GM19324 (cell line): ENCODE results near the gene ITPR1.

ENCODE experiments used
- ATAC-seq: cut with Tn5 transposase; IDR thresholded peaks from one replicate; pipeline ENCODE4 v1.9.1; 2021; ENCODE audit warnings: mild to moderate bottlenecking, moderate library complexity; ENCODE audit not compliant: unreplicated experiment, low FRiP score

ITPR1 gene

DNA sequence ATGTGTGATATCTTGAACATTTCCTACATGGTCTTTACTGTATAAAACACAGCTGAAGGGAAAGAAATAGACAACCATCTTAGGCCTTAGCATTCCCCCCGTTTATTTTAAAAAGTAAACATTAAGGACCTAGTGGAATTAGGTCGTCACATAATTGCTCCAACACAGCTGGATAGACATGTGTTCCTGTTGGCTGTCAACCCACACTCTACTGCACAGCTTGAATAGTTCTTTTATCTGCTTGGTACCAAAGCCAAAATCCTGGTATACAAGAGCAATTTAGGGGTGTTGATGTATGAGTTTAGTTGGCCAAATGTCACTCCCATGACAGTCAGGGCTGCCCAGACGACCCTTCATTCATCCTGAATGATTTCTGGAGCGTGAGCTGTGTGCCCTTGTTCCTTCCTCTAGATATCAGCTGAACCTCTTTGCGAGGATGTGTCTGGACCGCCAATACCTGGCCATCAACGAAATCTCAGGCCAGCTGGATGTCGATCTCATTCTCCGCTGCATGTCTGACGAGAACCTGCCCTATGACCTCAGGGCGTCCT, 179.7 kb downstream of the ITPR1 start:
- ATAC-seq: no peak

GRCh38 chr3:4674216-4674615, 181.1 kb downstream of the ITPR1 start:
- no peak for ATAC-seq

- no peak for ATAC-seq
Measured at GRCh38 chr3:4675704-4676103, 182.6 kb downstream of the ITPR1 start.

DNA sequence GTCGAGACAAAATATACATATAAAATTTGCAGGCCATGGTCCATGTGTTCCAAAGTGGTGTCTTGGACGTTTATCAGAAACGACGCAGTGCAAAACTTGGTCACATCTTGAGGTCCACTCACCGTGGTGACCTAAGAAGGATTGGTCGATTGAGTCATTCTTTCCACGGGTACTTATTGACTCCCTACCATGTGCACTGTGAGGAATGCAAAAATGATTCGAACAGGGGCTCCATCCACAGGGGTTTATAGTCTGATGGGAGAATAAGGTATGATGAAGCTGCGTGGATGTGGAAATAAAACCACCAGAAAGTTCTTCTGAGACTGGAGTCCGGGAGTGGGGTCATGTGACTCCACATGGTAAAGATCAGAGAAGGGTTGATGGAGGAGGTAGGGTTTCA, 185.2 kb downstream of the ITPR1 start:
- ATAC-seq: no peak

- no peak for ATAC-seq
Measured at GRCh38 chr3:4680227-4680691, 187.1 kb downstream of the ITPR1 start.

GRCh38 chr3:4680871-4681300, 187.7 kb downstream of the ITPR1 start:
- ATAC-seq: no peak

DNA sequence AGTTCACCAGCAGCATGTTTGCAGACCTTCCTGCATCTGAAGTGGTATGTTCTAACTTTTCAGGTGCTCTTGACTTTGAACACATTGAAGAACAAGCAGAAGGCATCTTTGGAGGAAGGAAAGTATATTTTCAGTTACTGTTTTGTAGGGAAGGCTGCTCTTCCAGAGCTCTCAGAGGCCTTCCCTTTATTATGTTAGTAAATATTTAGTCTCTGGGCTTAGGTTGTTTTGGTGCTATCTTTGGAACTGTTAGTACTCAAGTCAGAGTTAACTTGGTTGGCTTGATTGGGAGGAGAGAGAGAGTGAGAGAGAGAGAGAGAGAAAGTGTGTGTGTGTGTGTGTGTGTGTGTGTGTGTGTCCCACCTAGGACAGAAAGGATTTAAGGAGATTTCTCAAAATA, 188.2 kb downstream of the ITPR1 start:
- no peak for ATAC-seq

DNA sequence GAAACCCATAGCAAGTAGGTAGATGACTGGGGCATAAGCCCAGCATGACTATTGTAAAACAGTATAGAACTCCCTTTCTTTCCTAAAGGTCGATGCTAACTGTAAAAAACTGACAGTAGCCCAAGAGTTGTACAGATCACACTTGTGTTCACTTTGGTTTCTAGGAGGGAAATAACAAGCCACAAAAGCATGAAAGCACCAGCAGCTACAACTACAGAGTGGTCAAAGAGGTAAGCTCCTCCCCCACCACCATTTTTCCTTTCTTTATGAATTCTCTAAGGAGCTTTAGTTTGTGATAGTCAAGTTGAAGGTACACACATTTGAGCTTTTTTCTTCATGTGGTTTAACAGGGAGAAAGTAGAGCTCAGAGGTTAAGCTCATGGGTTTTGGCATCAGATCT, 191.0 kb downstream of the ITPR1 start:
- ATAC-seq: no peak

- ATAC-seq: no peak
Measured at GRCh38 chr3:4684976-4685375, 191.8 kb downstream of the ITPR1 start.

GRCh38 chr3:4685673-4686345, 192.7 kb downstream of the ITPR1 start:
- ATAC-seq: no peak

DNA sequence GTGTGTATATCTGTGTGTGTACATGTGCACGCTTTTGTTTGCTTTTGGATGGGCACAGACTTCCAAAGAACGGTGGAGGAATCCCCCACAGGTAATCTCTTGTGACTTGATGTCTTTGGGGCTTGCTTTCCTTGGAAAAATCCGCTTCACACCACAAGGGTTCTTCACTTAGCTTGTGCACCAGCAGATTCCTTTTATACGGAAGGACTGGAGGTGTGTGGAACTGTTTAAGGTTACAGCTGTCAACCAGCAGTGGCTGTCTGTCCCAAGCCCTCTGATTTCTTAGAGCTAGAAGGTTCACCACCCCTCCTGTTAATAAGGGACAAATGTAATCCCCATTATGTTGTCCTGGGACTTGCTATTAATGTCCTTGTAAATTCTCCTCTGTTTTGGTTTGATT, 193.5 kb downstream of the ITPR1 start:
- no peak for ATAC-seq

DNA sequence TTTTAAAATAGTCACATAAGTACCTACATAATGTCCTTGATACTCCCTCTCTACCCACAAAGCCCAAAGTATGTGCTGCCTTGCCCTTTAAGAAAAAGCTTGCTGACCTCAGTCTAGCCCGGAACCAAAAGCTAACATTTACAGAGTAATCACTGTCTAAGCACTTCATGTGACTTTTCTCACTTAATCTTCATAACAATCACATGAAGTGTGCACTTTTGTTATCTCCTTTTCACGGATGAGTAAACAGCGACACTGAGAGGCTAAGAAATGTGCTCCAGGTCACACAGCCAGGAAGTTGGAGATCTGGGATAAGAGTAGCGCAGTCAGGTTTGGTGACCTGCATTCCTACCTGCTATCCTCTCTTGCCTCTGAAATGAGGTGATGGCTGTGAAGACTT, 194.0 kb downstream of the ITPR1 start:
- no peak for ATAC-seq

DNA sequence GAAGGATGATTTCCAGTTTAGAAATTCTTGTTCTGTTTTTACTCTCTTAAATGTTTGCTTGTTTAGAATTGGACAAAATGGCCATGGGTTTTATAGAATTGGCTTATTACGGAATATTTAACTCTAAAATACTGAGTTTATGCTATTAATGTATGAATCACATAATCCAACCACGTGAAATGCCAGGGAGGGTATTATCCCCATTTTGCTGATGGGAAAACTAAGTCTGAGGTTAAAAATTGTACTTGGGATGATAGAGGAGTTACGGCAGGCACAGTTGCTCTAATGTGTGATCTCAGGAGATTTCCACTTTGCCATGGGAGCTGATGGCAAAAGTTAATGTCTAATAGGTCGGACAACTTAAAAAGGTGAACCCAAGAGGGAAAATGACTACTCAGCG, 194.4 kb downstream of the ITPR1 start:
- ATAC-seq: no peak

DNA sequence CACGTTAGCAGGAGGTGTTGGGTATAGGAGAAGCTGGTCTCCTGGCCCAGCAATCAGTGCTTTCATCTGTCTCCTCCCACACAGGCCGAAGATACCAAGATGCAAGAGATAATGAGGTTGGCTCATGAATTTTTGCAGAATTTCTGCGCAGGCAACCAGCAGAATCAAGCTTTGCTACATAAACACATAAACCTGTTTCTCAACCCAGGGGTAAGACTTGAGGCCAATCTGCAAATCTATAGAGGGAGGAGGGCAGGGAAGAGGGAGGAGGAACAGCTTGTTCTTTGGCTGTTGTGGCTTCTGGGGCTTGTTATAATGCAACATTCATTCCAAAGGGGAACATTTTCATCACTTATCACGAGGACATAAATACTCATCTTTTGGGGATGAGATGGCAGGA, 195.3 kb downstream of the ITPR1 start:
- no peak for ATAC-seq

DNA sequence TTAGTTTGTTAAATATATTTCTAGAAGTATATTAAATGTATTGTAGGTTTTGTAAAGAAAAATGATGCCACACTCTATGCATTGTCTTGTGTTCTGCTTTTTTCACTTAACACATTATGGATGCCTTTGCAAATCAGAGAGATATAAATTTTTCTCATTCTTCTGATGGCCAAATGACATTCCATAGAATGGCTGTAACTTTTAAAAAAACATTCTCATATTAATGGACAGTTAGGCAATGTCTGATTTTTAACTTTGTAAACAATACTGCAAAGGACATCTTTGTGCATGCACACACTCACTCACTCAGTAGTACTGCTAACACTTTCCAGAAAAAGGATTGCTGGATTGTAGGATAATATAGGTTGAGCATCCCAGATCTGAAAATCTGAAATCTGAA, 195.9 kb downstream of the ITPR1 start:
- ATAC-seq: no peak

- no peak for ATAC-seq
Measured at GRCh38 chr3:4690277-4690676, 197.1 kb downstream of the ITPR1 start.

GRCh38 chr3:4693620-4694019, 200.5 kb downstream of the ITPR1 start:
- peak; percentile 83 for ATAC-seq

DNA sequence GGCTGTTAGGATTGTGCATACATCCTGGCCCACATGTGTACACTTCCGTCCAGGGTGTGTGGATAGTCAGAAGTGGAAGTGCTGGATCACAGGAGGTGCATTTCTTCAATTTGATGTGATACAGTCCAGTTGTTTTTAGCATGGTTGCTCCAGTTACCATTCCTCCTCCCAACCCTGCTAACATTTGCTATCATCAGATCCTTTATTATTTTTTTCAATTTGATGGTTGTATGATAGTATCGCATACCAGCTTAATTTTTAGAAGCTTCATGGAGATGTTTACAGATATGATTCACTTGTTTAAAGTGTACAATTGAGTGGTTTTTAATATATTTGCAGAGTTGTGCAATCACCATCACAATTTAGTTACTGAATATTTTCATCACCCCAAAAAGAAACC, 202.7 kb downstream of the ITPR1 start:
- ATAC-seq: no peak

DNA sequence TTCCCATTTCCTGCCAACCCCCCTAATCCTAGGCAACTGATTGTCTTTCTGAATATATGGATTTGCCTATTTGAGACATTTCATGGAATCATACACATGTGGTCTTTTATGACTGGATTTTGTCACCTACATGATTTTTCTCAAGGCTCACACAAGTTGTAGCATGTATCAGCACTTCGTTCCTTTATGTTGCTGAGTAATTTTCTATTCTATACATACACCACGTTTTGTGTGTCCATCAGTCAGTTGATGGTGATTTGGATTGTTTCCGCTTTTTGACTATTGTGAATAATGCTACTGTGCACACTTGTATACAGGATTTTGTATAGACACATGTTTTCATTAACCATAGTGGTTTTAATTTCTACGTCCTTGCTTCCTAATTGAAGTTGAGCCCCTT, 203.1 kb downstream of the ITPR1 start:
- no peak for ATAC-seq

DNA sequence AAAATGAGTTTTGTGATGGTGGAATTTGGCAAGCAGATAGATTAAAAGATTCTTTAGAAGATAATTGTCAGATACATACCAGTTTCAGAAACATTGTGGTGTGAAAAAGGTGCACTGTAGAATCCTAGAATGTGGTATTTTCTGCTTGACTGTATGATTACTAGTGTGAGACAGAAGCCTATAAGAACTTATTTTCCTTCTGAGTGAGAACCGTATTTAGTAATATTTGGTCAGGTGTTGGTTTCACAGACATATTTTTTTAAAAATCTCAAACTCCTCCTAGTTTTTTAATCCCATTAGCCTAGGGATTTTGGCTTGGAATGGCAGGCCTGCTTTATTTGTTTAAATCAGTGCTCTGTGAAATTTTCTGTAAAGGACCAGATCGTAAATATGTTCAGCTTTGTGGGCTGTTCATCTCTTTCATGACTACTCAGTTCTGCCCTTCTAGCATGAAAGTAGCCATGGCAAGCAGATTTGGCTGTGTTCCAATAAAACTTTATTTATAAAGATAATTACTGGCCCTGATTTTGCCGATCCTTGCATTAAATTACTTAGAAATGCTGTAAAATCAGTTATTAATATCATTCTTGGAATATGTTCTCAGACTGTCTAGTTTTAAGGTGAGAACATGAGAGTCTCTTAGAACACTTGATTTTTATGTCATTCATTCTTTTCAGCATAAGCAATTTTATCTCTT, 205.1 kb downstream of the ITPR1 start:
- ATAC-seq: no peak

DNA sequence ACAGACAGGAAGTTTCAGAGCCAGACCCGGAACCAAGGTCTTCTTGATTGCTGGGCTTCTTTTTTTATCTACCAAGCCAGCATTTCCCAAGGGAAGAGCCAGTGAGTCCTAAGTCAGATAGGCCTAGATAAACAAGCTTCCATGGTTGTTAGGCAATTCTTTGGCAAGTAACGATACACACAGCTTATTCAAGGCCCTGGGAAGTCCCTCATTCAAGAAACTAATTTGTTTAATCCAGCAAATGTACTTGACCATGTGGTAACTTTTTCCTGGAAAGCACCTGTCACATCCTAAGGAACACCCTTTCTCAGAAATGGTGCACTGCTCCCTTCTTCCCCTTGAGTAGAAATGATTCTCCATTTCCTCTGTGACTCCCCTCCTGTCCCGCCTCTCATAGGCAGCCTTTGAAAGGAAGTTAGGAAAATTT, 209.9 kb downstream of the ITPR1 start:
- ATAC-seq: no peak

GRCh38 chr3:4704552-4704951, 211.4 kb downstream of the ITPR1 start:
- ATAC-seq: no peak
